GM19455 (cell line): Measurements from ENCODE around the gene TSPAN11.
"Not testable (repeated sequence)": the region's sequence is repeated elsewhere in the genome, so short reads cannot be mapped to it uniquely, and the experiment has no call there.

Experiments
- ATAC-seq: cut with Tn5 transposase; IDR thresholded peaks from one replicate; pipeline ENCODE4 v1.9.1; 2021; ENCODE audit not compliant: unreplicated experiment

Gene TSPAN11

GRCh38 chr12:31000751-31001150, 74.2 kb downstream of the TSPAN11 start:
- ATAC-seq: no peak

- no peak for ATAC-seq
Observed at GRCh38 chr12:31001581-31002360, 75.2 kb downstream of the TSPAN11 start.

- no peak for ATAC-seq
Observed at GRCh38 chr12:31002361-31002725, 75.8 kb downstream of the TSPAN11 start.

GRCh38 chr12:31002999-31003398, 76.5 kb downstream of the TSPAN11 start:
- no peak for ATAC-seq

GRCh38 chr12:31003861-31004640, 77.5 kb downstream of the TSPAN11 start:
- ATAC-seq: no peak

GRCh38 chr12:31004666-31005065, 78.1 kb downstream of the TSPAN11 start:
- no peak for ATAC-seq

- ATAC-seq: no peak
Observed at GRCh38 chr12:31005256-31005943, 78.9 kb downstream of the TSPAN11 start.

- no peak for ATAC-seq
Observed at GRCh38 chr12:31005944-31006361, 79.4 kb downstream of the TSPAN11 start.

- ATAC-seq: no peak
Observed at GRCh38 chr12:31006416-31007152, 80.0 kb downstream of the TSPAN11 start.

- no peak for ATAC-seq
Observed at GRCh38 chr12:31007153-31007495, 80.6 kb downstream of the TSPAN11 start.

GRCh38 chr12:31007636-31008175, 81.2 kb downstream of the TSPAN11 start:
- no peak for ATAC-seq

- no peak for ATAC-seq
Observed at GRCh38 chr12:31008241-31008761, 81.8 kb downstream of the TSPAN11 start.

- ATAC-seq: no peak
Observed at GRCh38 chr12:31008961-31009840, 82.7 kb downstream of the TSPAN11 start.

- ATAC-seq: no peak
Observed at GRCh38 chr12:31009976-31010375, 83.4 kb downstream of the TSPAN11 start.

GRCh38 chr12:31011336-31011735, 84.8 kb downstream of the TSPAN11 start:
- ATAC-seq: no peak

- ATAC-seq: no peak
Observed at GRCh38 chr12:31011746-31012566, 85.4 kb downstream of the TSPAN11 start.

- ATAC-seq: not testable (repeated sequence)
Observed at GRCh38 chr12:31012567-31012891, 86.0 kb downstream of the TSPAN11 start.

GRCh38 chr12:31015215-31015614, 88.7 kb downstream of the TSPAN11 start:
- ATAC-seq: no peak

GRCh38 chr12:31016057-31016456, 89.5 kb downstream of the TSPAN11 start:
- ATAC-seq: no peak
